Suprapubic skin (tissue), 3 donors: ENCODE results near the gene MTMR6.

Source experiments
- POLR2A ChIP-seq, 2 donors: fragments of 450-650 bp; IDR thresholded peaks; one replicate each; pipeline ENCODE4 v1.6.1; 2017; ENCODE audit warnings: antibody characterized with exemption in 2 of 2, mild to moderate bottlenecking in 2 of 2, moderate library complexity in 2 of 2
- TF ChIP-seq, protein P1 (sequence below), 2 donors: fragments of 200-600 bp in 1 of 2; fragments of 450-650 bp in 1 of 2; sonication (generic) in 1 of 2; IDR thresholded peaks; one replicate each; pipeline ENCODE4 v1.5.1; 2016 to 2019; ENCODE audit warnings: antibody characterized with exemption in 2 of 2, mild to moderate bottlenecking in 1 of 2, moderate library complexity in 1 of 2

DNA sequence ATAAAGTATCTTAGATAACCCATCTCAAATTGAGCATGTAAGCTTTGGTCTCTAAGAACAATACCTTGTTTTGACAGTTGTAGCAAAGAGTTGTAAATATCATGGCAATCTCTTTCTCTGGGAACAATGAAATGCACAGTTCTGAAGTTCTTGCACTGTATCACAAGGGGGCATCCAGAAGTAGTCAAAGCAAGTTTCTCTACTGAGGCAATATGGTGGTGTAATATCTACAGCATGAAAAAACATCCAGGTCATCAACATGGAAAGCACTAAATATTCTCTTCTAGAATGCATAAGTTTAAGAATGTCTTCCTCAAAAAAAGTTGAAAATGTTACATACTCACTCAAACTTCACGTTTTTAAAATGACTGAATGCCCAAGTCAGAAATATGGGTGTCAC, 19.6 kb downstream of the MTMR6 start:
- TF ChIP-seq, protein P1, sequence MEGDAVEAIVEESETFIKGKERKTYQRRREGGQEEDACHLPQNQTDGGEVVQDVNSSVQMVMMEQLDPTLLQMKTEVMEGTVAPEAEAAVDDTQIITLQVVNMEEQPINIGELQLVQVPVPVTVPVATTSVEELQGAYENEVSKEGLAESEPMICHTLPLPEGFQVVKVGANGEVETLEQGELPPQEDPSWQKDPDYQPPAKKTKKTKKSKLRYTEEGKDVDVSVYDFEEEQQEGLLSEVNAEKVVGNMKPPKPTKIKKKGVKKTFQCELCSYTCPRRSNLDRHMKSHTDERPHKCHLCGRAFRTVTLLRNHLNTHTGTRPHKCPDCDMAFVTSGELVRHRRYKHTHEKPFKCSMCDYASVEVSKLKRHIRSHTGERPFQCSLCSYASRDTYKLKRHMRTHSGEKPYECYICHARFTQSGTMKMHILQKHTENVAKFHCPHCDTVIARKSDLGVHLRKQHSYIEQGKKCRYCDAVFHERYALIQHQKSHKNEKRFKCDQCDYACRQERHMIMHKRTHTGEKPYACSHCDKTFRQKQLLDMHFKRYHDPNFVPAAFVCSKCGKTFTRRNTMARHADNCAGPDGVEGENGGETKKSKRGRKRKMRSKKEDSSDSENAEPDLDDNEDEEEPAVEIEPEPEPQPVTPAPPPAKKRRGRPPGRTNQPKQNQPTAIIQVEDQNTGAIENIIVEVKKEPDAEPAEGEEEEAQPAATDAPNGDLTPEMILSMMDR (IDR thresholded peaks at IDR 0.05): no peak
- TF ChIP-seq POLR2A (IDR thresholded peaks at IDR 0.05): no peak
